ENCODE data around the gene CCDC188.

CCDC188 gene

GRCh38 chr22:20137113-20137512 is 13.7 kb downstream of the CCDC188 start:
- TF ChIP-seq, protein P1, sequence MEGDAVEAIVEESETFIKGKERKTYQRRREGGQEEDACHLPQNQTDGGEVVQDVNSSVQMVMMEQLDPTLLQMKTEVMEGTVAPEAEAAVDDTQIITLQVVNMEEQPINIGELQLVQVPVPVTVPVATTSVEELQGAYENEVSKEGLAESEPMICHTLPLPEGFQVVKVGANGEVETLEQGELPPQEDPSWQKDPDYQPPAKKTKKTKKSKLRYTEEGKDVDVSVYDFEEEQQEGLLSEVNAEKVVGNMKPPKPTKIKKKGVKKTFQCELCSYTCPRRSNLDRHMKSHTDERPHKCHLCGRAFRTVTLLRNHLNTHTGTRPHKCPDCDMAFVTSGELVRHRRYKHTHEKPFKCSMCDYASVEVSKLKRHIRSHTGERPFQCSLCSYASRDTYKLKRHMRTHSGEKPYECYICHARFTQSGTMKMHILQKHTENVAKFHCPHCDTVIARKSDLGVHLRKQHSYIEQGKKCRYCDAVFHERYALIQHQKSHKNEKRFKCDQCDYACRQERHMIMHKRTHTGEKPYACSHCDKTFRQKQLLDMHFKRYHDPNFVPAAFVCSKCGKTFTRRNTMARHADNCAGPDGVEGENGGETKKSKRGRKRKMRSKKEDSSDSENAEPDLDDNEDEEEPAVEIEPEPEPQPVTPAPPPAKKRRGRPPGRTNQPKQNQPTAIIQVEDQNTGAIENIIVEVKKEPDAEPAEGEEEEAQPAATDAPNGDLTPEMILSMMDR (IDR thresholded peaks at IDR 0.05; ENCODE audit: control extremely low read depth, extremely low read depth, low read depth, missing control alignments), result no peak
- CTCF ChIA-PET, result interaction anchor here (0.9 kb wide), 1 partner anchor 20 kb away, joined by 3 read pairs; no protein-coding TSS in a partner anchor
- POLR2A ChIA-PET, result no interaction called here
- DNase-seq (ENCODE audit: extremely low spot score), result no peak

DNA sequence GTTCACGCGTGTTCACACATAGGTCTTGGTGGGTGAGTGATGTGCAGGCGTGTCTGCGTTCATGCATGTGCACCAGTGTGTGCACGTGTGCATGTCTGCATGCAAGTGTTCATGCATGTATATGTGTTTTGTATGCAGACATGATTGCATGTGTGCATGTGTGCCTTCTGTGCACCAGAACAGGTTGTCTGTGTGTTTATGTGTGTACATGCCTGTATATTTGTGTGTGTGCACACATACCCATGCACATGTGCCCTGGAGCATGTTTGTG is 14.3 kb downstream of the CCDC188 start:
- TF ChIP-seq, protein P1 (IDR thresholded peaks at IDR 0.05; ENCODE audit: control extremely low read depth, extremely low read depth, low read depth, missing control alignments), result no peak
- ChIA-PET POLR2A (no interaction called here), CTCF (interaction anchor here (0.9 kb wide), 1 partner anchor 20 kb away, joined by 3 read pairs; no protein-coding TSS in a partner anchor)
- DNase-seq (ENCODE audit: extremely low spot score), result no peak

DNA sequence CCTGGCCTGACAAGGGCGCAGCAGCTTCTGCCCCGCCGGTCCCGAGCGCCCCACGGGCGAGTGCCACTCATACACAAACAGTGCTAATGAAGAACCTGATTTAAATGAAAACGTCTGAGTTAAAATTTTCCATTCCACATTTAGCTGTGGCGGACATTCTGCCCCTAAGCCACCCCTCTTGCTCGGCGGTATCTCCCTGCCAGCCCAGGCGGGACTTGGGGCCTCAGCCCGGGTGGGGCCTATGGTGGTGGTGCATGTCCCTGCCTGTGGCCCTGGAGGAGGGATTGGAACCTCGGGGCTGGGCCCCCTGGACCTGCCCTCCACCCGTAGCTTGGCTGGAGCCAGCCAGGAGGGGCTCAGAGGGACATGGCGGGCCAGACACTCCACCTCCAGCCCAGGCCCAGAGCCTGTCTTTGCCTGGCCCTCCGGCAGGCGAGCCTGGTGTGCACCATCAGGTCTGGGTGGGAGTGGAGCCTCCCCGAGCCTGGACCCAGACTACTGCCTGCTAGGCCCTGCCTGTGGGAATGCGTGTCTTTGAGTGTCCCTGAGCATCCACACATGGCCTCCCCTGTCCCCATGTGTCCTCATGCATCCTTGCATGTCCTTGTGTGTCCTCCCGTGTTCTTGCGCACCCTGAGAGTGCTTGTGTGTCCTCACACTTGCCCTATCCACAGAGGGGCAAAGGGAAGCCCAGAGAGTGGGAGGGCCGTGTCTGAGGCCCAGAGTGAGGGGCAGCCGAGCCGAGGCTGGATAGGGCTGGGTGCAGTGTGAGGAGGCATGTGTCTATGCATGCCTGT is 14.9 kb downstream of the CCDC188 start:
- ChIA-PET CTCF (no interaction called here), POLR2A (no interaction called here)
- DNase-seq (ENCODE audit: extremely low spot score), result no peak
- TF ChIP-seq, protein P1 (IDR thresholded peaks at IDR 0.05; ENCODE audit: control extremely low read depth, extremely low read depth, low read depth, missing control alignments), result no peak

DNA sequence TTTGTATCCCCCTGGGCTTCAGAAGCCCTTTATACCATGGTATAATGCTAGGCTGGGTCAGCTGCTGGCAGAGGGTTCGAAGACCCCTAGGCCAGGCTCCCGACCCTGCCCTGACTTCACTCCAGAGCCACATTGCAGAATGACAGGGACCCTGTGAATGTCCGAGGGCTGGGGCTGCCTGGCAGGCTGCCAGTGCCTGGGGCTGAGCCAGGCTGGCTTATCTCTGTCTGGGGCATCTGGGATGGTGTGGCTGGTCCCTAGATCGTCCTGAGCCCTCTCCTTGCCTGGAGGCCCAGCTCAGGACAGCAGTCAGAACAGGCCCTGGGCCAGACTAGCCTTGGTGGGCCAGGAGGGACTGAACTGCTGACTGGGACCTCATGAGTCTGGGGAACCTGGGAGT is 15.6 kb downstream of the CCDC188 start:
- no peak for DNase-seq (ENCODE audit: extremely low spot score)
- CTCF ChIA-PET, result no interaction called here
- POLR2A ChIA-PET, result no interaction called here
- TF ChIP-seq, protein P1 (IDR thresholded peaks at IDR 0.05; ENCODE audit: control extremely low read depth, extremely low read depth, low read depth, missing control alignments), result no peak

DNA sequence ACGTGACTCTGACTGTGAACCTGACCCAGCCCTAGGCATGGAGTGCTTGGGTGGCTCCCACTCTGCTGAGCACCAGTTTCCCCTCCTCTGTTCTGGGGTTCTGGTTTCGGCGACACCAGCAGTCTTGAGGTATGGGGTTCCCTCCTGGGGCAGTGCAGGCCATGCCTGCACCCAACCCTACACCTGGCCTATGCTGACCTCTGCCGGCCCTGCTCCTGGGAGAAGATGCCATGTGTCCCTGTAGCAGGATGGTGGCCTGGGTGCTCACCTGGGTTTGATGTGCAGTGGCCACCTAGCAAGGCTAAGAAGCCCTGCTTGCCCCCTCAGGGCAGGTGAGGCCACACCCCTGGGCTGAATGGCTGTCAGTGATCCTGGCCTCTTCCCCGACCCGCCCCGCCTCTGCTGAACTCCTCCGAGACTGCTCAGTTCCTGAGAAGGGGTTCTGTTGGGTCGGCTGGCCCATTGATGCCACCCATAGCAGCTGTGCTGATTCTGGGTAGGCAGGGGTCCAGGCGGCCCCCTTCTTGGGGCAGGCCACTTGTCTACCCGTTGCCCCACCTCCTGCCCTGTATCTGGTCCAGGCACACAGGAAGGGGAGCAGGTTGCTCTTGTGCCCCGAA is 16.8 kb downstream of the CCDC188 start:
- TF ChIP-seq, protein P1 (IDR thresholded peaks at IDR 0.05; ENCODE audit: control extremely low read depth, extremely low read depth, low read depth, missing control alignments), result no peak
- CTCF ChIA-PET, result no interaction called here
- no peak for DNase-seq (ENCODE audit: extremely low spot score)
- POLR2A ChIA-PET, result no interaction called here

- DNase-seq (ENCODE audit: extremely low spot score), result no peak
- ChIA-PET CTCF (no interaction called here), POLR2A (no interaction called here)
- TF ChIP-seq, protein P1 (IDR thresholded peaks at IDR 0.05; ENCODE audit: control extremely low read depth, extremely low read depth, low read depth, missing control alignments), result no peak
Measured at GRCh38 chr22:20132686-20133246, 18.1 kb downstream of the CCDC188 start.
